EH (cell line): ENCODE measurements around the gene C11orf52.
A peak's percentile ranks its signal among the peaks of the same experiment; 100 is the strongest.

Experiments used
- DNase-seq: peaks from one replicate; pipeline ENCODE4 v3.0.0-alpha.2; 2015; ENCODE audit warnings: low read depth

C11orf52 gene

DNA sequence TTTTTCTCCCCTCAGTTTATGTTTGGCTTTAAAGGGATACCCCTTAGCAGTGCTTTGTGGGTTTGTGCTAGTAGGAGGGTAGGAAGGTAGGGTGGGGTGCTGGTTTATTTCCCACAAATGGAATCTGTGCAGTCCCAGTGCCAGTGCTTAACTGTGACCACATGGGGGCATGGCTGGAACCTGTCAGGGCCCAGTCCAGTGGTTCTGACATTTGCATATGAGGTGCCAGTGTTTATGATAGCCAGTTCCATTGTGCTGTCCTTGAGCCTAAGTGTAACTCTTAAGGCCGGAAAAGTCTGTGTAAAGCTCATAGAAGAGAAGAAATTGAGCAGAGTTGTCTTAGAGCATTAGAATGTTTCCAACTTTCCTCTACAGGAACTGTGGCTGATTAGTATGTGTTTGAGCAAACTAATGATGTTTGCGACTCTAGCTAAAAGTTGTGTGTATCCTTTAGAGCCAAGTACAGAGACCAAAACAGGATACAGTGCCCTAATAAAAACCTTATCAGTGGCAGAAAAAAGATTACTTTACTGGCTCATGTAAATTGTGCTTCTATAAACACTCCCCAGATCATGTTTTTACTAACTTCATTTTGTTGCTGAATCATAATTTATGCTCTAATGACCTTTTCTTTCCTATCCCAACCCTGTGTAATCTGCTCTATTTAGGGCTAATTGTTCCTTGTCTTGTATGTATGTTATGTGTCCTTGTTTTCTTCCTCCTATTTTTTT lies 56.5 kb downstream of the C11orf52 start:
- DNase-seq, result peak; percentile 9

DNA sequence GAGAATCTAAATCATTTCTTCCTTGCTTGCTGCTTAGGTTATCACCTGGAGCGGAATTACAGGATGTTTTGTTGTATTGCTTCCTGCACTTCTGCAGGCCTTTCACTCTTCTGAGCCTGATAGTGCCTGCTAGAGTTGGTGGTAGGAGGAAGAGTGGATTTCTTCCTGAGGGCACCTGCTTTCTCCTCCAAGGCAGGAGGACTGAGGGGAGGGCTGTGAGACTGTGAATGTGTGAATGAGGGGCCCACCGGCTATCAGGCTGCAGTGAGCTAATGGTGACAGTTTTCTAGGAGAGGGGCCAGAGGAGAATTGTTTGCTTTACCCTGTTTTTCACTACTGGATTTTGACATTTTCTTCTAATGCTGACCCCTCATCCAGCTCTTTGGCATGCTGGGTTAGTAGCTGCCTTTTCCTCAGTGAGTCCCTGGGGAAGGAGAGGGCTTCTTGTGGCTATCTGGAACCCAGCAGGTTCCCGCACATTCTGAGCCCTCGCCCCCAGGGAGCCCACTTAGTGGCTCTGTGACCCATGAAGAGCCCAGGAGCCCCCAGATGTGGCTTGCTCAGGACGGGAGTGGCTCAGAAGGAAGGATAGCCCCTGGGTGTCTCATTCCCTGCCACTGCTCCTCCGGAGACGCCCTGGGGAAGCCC lies 57.5 kb downstream of the C11orf52 start:
- no peak for DNase-seq
